IMR-90 (cell line): ENCODE data around the gene CIC. TPM values are rescaled to one million over a fixed set of nuclear protein-coding genes. Genes with fewer than 3 reads are reported as not detected.
A peak's percentile ranks its signal among the peaks of the same experiment; 100 is the strongest.

Source experiments
- ATAC-seq: fragments of 200-7000 bp; cut with Tn5 transposase; 2 replicates; pipeline ENCODE4 v1.9.1; 2020; ENCODE audit warnings: low read depth, mild to moderate bottlenecking, moderate library complexity
- BruUV-seq: library from RNA; stranded (reverse); fragments of 400-500 nt; replicated peaks from 2 replicates; lab custom pipeline; 2021; lab: Mats Ljungman, UMichigan
- CTCF ChIA-PET: fragments of 300-600 bp; formaldehyde crosslinking; extraction: SDS; loops from one replicate; lab custom pipeline; 2021; ENCODE audit warnings: antibody characterized with exemption; lab: Yijun Ruan, JAX
- POLR2A ChIA-PET: fragments of 300-600 bp; sonication (Branson Sonifier 250); formaldehyde crosslinking; loops from one replicate; lab custom pipeline; 2022; ENCODE audit warnings: antibody characterized with exemption; ENCODE audit not compliant: unreplicated experiment; lab: Charles Lee
- DNase-seq: peaks from one replicate; pipeline ENCODE4 v3.0.0; 2013
- H2AFZ ChIP-seq: replicated peaks from 2 replicates; pipeline ENCODE3; 2013; ENCODE audit warnings: low read length, mild to moderate bottlenecking; ENCODE audit not compliant: poor library complexity
- H2AK5ac ChIP-seq: 2 replicates; pipeline ENCODE4 v1.6.1; 2013; ENCODE audit warnings: low read depth, low read length, inconsistent platforms
- H2AK9ac ChIP-seq: replicated peaks from 2 replicates; pipeline ENCODE3; 2013; ENCODE audit warnings: mild to moderate bottlenecking, low read depth, low read length, moderate library complexity; ENCODE audit not compliant: poor library complexity
- H2BK120ac ChIP-seq: 2 replicates; pipeline ENCODE4 v1.6.1; 2013; ENCODE audit warnings: low read depth, low read length, inconsistent platforms
- H2BK15ac ChIP-seq: 3 replicates; pipeline ENCODE4 v1.6.1; 2013; ENCODE audit warnings: low read depth, low read length, inconsistent platforms
- H2BK20ac ChIP-seq: 2 replicates; pipeline ENCODE4 v1.6.1; 2013; ENCODE audit warnings: low read depth, mild to moderate bottlenecking, inconsistent platforms, low read length, moderate library complexity
- H2BK5ac ChIP-seq: 2 replicates; pipeline ENCODE4 v1.6.1; 2013; ENCODE audit warnings: mild to moderate bottlenecking, low read depth, low read length, inconsistent platforms; ENCODE audit not compliant: poor library complexity, severe bottlenecking
- H3K14ac ChIP-seq: replicated peaks from 2 replicates; pipeline ENCODE4 v1.6.1; 2013; ENCODE audit warnings: low read depth, low read length, inconsistent platforms
- H3K18ac ChIP-seq: 2 replicates; pipeline ENCODE4 v1.6.1; 2013; ENCODE audit warnings: low read depth, low read length, control low read depth
- H3K23ac ChIP-seq: 2 replicates; pipeline ENCODE4 v1.6.1; 2013; ENCODE audit warnings: low read depth, low read length, inconsistent platforms
- H3K27ac ChIP-seq: 2 replicates; pipeline ENCODE4 v1.5.1; 2013; ENCODE audit warnings: mild to moderate bottlenecking, control low read depth, low read length; ENCODE audit not compliant: insufficient read depth
- H3K27me3 ChIP-seq: 2 replicates; pipeline ENCODE4 v1.6.1; 2013; ENCODE audit warnings: low read length; ENCODE audit not compliant: control insufficient read depth, insufficient read depth
- H3K36me3 ChIP-seq: 2 replicates; pipeline ENCODE4 v1.6.1; 2013; ENCODE audit warnings: low read length, mixed read lengths; ENCODE audit not compliant: control insufficient read depth, insufficient read depth
- H3K4ac ChIP-seq: 2 replicates; pipeline ENCODE4 v1.6.1; 2013; ENCODE audit warnings: low read depth, low read length, inconsistent platforms
- H3K4me1 ChIP-seq: 2 replicates; pipeline ENCODE4 v1.6.1; 2013; ENCODE audit warnings: low read length, mixed read lengths; ENCODE audit not compliant: control insufficient read depth, insufficient read depth
- H3K4me2 ChIP-seq: 2 replicates; pipeline ENCODE4 v1.6.1; 2013; ENCODE audit warnings: low read depth, mild to moderate bottlenecking, control low read depth, low read length, moderate library complexity
- H3K4me3 ChIP-seq: 2 replicates; pipeline ENCODE4 v1.5.1; 2013; ENCODE audit warnings: low read depth, mild to moderate bottlenecking, control low read depth, low read length, moderate library complexity; ENCODE audit not compliant: insufficient read depth
- H3K56ac ChIP-seq: 2 replicates; pipeline ENCODE4 v1.6.1; 2013; ENCODE audit warnings: low read length, inconsistent platforms; ENCODE audit not compliant: insufficient read depth; ENCODE audit errors: extremely low read depth
- H3K79me1 ChIP-seq, 2 experiments: 2 replicates each; pipeline ENCODE4 v1.6.1; 2013; ENCODE audit warnings: low read length in 2 of 2, inconsistent platforms in 1 of 2, low read depth in 1 of 2
- H3K9ac ChIP-seq: 2 replicates; pipeline ENCODE4 v1.6.1; 2013; ENCODE audit warnings: low read depth, low read length, control low read depth
- H3K9me1 ChIP-seq: 2 replicates; pipeline ENCODE4 v1.6.1; 2013; ENCODE audit warnings: low read length, inconsistent platforms; ENCODE audit not compliant: insufficient read depth
- H3K9me3 ChIP-seq: 2 replicates; pipeline ENCODE4 v1.6.1; 2013; ENCODE audit warnings: low read length; ENCODE audit not compliant: control insufficient read depth, insufficient read depth
- H4K20me1 ChIP-seq: 2 replicates; pipeline ENCODE4 v1.6.1; 2013; ENCODE audit warnings: low read length, inconsistent platforms; ENCODE audit not compliant: insufficient read depth
- H4K5ac ChIP-seq: 2 replicates; pipeline ENCODE4 v1.6.1; 2013; ENCODE audit warnings: mild to moderate bottlenecking, low read depth, low read length, control low read depth
- H4K8ac ChIP-seq, 2 experiments: 2 replicates each; pipeline ENCODE4 v1.6.1; 2013; ENCODE audit warnings: low read depth in 2 of 2, low read length in 2 of 2, control low read depth in 1 of 2, inconsistent platforms in 1 of 2
- H4K91ac ChIP-seq: 2 replicates; pipeline ENCODE4 v1.6.1; 2013; ENCODE audit warnings: low read depth, low read length, inconsistent platforms; ENCODE audit not compliant: insufficient read depth
- CEBPB ChIP-seq: IDR thresholded peaks from 2 replicates; pipeline ENCODE4 v1.6.1; 2012; ENCODE audit warnings: low read depth, low read length, improper control_type of control experiment
- CTCF ChIP-seq: conservative IDR thresholded peaks from 2 replicates; pipeline ENCODE4 v1.5.1; 2012; ENCODE audit warnings: mild to moderate bottlenecking, low read depth, low read length, improper control_type of control experiment
- FOS ChIP-seq: fragments of 150-350 bp; IDR thresholded peaks from 2 replicates; pipeline ENCODE4 v1.6.1; 2016; ENCODE audit warnings: low read depth, low read length
- MAZ ChIP-seq: IDR thresholded peaks from 2 replicates; pipeline ENCODE4 v1.6.1; 2012; ENCODE audit warnings: low read depth, mild to moderate bottlenecking, low read length, improper control_type of control experiment, moderate library complexity, borderline replicate concordance
- MXI1 ChIP-seq: IDR thresholded peaks from 2 replicates; pipeline ENCODE4 v1.6.1; 2012; ENCODE audit warnings: low read depth, mild to moderate bottlenecking, low read length, moderate library complexity, borderline replicate concordance
- NFE2L2 ChIP-seq: fragments of 150-350 bp; IDR thresholded peaks from 2 replicates; pipeline ENCODE4 v1.6.1; 2016; ENCODE audit warnings: low read depth, mild to moderate bottlenecking, low read length
- RFX5 ChIP-seq: IDR thresholded peaks from 2 replicates; pipeline ENCODE4 v1.8.0; 2012; ENCODE audit warnings: low read depth, mild to moderate bottlenecking, low read length, moderate library complexity
- WGBS, 2 experiments: methylation state at CpG; one replicate each; pipeline versions ENCODE4 v1.1.5 to v1.1.7; 2013; ENCODE audit warnings: missing lambda C conversion rate in 2 of 2; ENCODE audit not compliant: insufficient read length in 1 of 2; ENCODE audit errors: extremely low coverage in 2 of 2; 5-methylcytosine and 5-hydroxymethylcytosine counted together
- dilution Hi-C: fragments of 300-500 bp; cut with HindIII; formaldehyde crosslinking; loops from one replicate; pipeline ENCODE4 v1.14.3; 2018; ENCODE audit warnings: low sequenced_read_pairs; ENCODE audit not compliant: unreplicated experiment
- in situ Hi-C: fragments of 300-500 bp; cut with MboI; formaldehyde crosslinking; loops from 3 replicates; pipeline ENCODE4 v1.14.3; 2019; ENCODE audit warnings: low sequenced_read_pairs, inconsistent platforms, mixed read lengths
- intact Hi-C: fragments of 100-400 bp; cut with micrococcal nuclease; formaldehyde crosslinking; loops from 2 replicates; pipeline ENCODE4 v1.10.0; 2022
- polyA plus RNA-seq, 3 experiments: library from polyadenylated mRNA; depleted of rRNA; stranded (reverse); fragments of >200 nt; gene quantifications; 2 replicates each; pipeline ENCODE4 v1.2.3, GENCODE V29; 2012; ENCODE audit warnings: low replicate concordance in 1 of 3
- total RNA-seq: library from RNA; depleted of rRNA; stranded (reverse); fragments of >200 nt; gene quantifications from 2 replicates; pipeline ENCODE4 v1.2.3, GENCODE V29; 2012

The CIC gene
- total and polyA plus RNA-seq, 2 of the 4 experiments (the other 2 are of a cell fraction), result 1.8 to 23.2 TPM

- Histone ChIP-seq H4K5ac (no peak overlapping the region), H2AFZ (no peak overlapping the region), H4K20me1 (peaks cover 34% of the 10 kb centered on the region; the same call in 1 of the 2 replicates), H3K18ac (no peak overlapping the region), H2AK9ac (no peak overlapping the region), H3K56ac (no peak overlapping the region), H2BK120ac (no peak overlapping the region), H2BK20ac (no peak overlapping the region), H3K9me3 (no peaks in the 10 kb centered on the region), H4K8ac (no peak overlapping the region), H3K4me1 (peaks cover 26% of the 10 kb centered on the region), H3K4ac (no peak overlapping the region), H3K9ac (no peak overlapping the region), H3K36me3 (peaks cover 29% of the 10 kb centered on the region), H4K91ac (no peak overlapping the region), H3K23ac (0 out of 2 replicates have a peak overlapping the region, but pooled peaks have one; percentile 17), H2BK5ac (no peak overlapping the region), H3K4me3 (no peak overlapping the region), H3K14ac (no peak overlapping the region), H3K4me2 (no peak overlapping the region), H3K9me1 (peaks cover 8% of the 10 kb centered on the region; the same call in 1 of the 2 replicates), H3K27ac (no peak overlapping the region), H2AK5ac (no peak overlapping the region), H3K27me3 (no peaks in the 10 kb centered on the region), H2BK15ac (no peak overlapping the region), H3K79me1 (peaks cover 35 to 69% of the 10 kb centered on the region in 2 experiments)
- BruUV-seq, result no TSS peak
- dilution Hi-C loops (no loop called here), intact Hi-C loops (no loop called here), in situ Hi-C loops (no loop called here)
- TF ChIP-seq FOS (no peak), NFE2L2 (no peak), MAZ (no peak), CEBPB (no peak), MXI1 (no peak), CTCF (no peak), RFX5 (no peak)
- POLR2A ChIA-PET, result no interaction called here
- CTCF ChIA-PET, result no interaction called here
- ATAC-seq, result no peak
- DNase-seq, result no peak
- no CpG with 5 or more reads among the region's 3 CpGs for WGBS, 2 experiments
Measured at GRCh38 chr19:42276284-42276683, 7.2 kb downstream of the CIC start.
